Glomerular visceral epithelial cell (primary cell): ENCODE data around the gene BCLAF3.
A peak's percentile ranks its signal among the peaks of the same experiment; 100 is the strongest.

ENCODE experiments used
- DNase-seq: peaks from one replicate; pipeline ENCODE4 v3.0.0-alpha.2; 2016; ENCODE audit errors: extremely low spot score

BCLAF3 gene

DNA sequence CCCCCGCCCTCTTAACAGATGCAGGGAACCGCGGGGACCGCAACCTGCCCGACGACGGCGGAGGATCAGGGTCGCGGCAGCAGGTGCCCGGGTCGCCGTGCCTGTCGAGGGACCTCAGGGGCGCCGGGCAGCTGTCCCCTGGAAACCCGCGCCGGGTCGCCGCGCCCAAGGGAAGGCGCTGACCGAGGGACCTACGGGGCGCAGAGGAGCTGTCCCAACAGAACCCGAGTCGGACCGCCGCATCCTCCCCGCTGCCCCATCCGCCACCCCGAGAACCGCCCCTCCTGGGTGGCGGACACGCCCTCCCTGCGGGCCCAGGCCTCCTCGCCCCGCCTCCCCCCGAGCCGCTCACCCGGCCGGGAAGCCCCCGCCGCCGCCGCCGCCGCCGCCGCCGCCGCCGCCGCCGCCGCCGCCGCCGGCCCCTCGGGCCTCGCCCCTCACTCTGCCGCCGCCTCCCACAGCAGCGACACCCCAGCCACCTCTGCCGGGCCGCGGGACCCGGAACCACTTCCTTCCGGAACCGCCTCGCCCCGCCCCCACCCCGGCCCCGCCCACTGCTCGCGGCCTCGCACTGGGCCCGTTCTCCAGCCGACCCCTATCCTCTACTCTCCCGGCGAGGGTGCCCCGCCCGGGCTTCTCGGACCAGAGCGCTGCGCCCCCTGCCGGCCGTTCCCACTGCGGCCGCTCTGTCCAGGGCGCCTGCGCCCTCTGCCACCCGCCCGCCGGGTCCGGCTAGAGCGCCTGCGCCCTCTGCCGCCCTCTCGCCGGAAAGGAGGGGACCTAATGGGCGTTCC, at the start of gene BCLAF3:
Gene BCLAF3, minus strand, starts transcription at position 506 of the 794 bp plus-strand sequence. CDS start 20,797 bp downstream, outside the sequence.
- peak; percentile 89 for DNase-seq

DNA sequence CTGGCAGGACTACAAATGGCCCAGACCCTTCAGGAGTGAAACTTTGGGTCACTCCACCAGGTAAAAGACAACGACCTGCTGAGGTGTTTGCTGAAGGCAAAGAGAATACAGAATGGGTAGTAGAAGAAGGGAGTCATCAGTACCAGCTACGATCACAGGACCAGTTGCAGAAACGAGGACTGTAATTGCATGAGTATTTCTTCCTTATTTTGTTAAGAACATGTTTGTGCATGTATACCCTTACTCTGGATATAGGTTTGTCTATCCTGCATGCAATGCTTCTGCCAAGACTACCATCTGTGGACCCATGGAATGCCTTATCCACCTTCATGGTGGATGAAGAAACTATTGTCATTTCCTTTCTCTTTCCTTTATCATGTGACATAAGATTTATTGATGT, 48.1 kb upstream of the BCLAF3 start:
- no peak for DNase-seq

DNA sequence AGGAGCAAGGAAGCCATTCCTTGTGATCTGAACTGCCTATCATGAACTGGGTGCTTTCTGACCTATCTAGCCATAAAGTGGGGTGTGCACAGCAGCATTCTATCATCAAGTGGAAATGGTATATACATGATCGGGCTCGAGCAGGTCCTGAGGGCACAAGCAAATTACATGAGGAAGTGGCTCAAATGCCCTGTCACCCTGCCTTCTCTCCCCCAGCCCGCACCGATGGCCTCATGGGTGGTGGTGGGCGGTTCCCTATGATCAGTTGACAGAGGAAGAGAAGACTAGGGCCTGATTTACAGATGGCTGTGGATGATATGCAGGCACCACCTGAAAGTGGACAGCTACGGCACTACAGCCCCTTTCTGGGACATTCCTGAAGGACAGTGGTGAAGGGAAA, 46.3 kb upstream of the BCLAF3 start:
- no peak for DNase-seq

DNA sequence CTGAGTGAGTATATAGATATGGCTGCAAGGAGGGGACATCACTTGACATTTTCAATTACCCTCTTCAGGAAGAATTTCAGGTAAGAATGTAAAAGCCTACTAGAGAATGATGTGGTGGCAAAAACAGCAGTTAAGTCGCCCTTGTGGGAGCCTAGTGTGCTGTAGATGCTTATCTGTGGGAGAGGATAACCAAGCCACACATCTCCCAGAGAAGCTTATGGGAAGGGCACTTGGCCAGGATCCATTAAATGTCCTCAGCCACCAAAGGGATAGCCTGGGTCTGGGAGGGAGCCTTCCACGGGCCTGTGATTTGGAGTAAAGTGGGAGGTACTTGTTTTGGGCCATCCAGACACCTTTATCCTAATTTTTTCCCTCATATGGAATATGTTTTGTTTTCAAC, 41.3 kb upstream of the BCLAF3 start:
- DNase-seq: no peak

DNA sequence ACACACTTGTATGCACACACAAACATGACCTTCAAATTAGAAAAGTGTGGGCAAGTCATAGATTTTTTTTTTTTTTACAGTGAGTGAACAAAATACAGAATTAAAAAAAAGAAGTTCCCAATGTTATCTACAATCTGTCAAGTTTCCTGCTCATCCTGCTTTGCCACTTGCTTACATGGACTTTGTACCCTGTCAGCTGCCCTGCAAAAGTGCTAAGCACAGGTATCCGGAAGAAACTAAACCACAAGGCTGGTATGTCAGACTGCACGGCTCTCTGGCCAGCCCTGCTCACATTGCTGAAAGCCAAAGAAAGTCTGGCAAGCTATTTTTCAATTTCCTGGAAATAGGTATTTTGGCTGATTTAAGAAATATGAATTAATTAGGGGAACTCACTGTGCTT, 38.9 kb upstream of the BCLAF3 start:
- peak; percentile 46 for DNase-seq

DNA sequence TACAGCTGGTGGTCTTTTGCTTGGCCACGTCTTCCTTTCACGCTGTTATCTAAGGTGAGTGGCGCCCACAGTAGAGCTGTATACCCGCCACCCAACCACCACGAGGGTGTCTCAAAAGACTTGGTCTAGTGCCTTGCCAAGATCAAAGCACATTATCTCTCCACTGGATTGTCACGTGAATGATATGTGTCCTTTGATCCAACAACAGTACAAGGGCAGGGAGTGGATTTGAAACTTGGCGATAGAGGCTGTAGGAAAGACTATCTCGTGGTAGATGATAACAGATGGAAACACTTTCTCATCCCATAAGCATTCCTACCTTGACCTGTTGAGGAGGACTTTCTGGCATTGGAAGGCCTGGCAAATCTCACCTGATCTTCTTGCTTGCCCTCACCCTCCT, 37.7 kb upstream of the BCLAF3 start:
- no peak for DNase-seq

DNA sequence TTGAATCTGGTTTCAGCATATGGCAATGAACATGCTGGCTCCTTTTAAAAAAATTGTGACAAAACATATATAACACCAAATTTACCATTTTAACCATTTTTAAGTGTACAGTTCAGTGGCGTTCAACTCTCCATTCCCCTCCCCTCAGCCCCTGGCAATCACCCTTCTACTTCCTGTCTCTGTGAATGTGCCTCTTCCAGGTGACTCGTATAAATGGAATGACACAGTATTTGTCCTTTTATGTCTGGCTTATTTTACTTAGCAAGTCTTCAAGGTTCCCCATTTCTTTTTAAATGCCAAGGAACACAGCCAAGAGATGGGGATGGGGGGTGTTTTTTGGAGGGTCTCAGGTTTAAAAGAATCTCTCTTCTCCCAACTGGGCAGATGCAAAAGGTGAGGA, 35.4 kb upstream of the BCLAF3 start:
- peak; percentile 38 for DNase-seq

DNA sequence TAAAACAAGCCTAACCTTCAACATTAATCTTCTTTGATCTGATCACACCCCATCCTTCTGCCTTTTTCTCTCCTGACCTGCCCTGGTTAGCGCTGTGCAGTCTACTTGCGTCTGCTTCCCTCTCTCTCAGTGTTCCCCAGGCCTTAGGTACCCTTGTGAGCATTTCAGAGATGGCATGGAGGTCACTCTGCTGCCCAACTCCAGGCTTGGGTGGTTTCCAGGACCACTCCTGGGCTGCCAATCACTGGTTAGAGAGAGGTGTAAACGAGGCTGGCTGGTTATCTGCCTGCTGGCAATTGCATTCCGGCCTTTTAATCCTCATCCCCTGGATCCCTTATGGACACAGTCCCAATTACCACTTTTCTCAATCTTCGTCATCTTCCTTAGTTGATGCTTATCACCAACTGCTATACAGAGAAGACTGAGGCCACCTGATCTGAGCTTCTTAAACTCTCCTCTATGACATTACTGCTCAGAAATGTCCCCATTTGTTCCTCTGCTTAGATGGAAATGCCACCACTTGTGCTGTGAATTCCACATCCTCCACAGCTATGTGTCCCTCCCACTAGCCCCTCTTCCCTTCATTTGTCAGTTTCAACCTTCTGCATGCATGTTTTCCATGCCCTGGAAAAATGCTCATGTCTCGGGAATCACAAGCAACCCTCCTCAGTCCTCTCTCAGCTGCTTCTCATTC, 29.0 kb upstream of the BCLAF3 start:
- DNase-seq: no peak

DNA sequence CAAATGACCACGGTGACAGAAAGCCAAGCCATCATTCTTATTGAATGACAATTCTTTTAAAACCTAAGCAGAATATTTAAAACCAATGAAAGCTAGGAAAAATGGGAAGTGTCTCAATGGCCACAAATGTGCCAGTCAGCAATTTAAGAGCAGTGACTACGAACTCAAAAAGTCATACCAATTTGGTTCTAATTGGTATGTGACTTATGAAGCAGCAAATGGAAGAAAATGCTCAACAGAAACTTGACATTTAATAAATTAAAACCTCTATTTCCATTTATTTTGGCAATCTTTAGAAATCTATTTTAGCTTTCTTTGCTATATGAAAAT, 25.7 kb upstream of the BCLAF3 start:
- DNase-seq: no peak

DNA sequence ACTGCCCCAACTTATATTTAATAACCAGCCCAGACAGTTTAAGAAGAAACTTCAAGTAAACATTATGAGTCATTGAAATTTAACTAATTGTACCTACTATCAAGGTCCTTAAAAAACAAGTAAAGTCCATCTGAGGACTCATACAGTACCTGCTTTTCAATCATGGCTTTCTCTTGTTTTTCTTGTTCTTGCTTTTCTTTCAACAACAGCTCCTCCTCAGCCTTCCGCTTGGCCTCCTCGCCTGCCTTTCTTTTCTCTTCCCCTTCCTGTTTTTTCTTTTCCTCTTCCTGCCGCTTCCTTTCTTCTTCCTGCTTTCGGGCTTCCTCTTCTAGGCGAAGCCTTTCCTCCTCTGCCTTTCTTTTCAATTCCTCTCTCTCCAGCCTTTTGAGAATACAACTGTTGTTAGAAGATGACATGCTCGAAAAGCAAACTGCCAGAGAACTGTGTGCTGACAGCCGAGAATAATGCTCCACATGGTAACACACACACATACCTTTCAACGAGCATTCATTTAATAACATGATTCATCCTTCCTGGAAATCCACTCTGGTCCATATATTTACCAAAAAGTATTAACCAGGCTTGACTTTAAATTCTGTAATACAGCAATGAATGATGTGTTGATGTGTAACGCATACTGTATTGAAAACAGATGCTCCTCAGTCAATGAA, 25.2 kb upstream of the BCLAF3 start:
- DNase-seq: no peak

DNA sequence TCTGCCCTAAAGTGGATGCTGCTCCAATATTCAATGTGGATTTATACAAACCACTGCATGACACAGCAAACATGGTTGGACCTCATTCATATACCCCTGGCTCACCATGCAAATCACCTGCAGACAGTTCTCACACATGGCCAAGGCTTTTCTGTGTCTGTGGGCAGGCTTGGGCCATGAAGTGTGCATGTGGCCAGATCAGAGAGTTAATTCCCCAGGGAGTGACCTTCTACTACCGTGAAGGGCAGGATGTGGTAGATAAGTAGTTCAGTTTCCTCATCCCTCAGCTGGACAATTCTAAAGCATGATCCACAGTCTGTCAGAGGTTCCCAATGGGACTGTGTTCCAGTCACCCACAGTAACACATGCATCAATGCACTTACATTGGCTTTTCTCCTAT, 24.6 kb upstream of the BCLAF3 start:
- DNase-seq: no peak

DNA sequence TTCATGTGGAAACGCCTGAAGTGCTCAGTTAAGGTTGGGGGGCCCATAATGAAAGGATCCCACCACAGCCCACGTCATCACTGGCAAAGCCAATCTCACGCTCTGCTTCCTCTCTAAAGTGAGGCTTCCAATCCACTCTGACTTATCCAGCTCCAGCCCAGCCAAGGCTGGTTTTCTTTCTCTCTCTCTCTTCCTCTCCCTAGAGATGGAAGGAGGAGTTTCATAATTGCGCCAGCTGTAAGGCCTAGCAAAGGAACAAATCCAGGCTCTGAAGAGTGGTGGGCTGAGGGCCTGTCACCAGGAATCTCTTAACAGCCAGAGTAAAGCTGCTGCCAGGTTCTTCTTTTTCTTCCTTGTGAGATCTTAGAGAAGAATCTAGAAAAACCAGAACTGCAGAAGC, 20.7 kb upstream of the BCLAF3 start:
- DNase-seq: no peak

DNA sequence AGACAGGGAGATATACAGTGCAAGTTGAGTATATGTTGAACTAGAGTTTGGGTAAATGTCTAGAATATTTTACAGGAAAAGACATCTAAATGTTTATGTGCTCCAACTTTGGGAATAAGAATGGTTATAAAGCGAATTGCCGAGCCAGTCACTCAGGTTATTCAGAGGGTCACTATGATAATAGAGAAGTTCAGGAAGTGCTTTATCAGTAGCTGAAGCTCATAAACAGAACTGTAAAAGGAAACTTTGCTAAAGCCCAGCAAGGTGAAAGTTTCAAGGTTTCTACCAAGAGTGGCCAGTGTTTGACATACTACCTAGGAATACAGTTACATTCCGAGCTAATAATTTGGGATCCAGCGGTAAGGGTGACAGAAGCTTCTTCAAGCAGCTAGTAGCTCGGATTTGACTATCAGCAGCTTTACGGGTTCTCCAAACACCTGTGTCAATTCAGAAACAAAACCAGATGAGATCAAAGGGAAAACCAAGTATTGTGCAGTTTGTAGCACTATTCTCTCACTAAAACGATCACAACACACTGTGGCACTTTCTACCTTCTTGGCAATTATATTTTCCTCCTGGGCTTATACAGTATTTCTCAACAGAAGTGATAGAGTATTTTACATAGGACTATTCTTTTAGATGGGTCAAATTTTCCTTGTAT, 17.2 kb upstream of the BCLAF3 start:
- DNase-seq: no peak

DNA sequence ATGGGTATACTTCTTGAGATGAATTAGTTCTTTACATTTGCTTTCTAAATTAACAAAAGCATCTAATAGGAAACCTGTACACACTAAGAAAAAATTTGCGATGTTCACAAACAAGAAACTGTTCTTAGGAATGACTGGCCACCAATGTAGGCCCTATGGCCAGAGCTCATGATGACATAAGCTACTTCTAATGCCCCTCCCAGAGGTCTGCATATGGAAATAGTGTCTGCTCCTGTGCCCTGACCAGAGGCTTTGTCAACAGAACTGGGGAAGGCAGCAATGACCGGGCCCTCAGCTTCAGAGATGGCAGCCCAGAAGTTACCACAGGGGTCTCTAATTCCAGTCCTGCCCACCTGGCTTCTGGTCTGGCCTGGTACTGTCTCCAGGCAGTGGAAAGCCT, 15.0 kb upstream of the BCLAF3 start:
- no peak for DNase-seq

DNA sequence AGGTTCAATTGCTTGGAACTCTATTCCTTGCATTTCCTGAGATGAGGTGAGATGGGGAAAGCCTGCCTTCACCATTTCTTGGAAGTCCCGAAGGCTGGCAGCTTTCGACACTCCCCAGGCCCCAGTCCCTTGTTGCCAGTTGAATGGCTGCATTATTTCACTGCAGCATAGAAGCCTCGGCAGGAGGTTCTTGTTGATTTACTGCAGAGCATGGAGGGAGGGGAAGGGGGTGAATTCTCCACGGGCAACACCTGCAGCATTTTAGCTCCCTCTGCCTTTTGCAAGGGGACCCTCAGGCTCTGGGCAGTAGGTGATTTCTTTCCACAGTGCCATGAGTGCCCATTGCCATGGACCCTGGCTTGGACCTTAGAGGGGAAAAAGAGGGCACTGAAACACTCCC, 10.7 kb upstream of the BCLAF3 start:
- DNase-seq: no peak

DNA sequence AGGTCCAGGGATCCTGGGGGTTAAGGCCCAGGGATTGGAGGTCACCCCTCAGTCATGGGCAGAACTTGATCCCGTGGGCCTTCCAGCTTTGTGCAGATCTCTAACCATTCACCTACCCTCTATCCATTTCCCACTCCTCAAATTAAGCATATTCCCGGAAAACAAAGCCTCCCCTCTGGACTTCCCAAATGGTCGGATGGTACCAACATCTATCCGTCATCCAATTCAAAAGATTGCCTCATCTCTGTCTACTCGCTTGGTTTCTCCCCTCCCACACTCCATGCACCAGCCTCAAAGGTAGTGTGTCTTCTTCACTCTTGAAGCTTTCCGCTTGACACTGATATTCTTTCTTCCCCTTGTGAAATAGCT, 473 bp upstream of the BCLAF3 start:
- DNase-seq: no peak

DNA sequence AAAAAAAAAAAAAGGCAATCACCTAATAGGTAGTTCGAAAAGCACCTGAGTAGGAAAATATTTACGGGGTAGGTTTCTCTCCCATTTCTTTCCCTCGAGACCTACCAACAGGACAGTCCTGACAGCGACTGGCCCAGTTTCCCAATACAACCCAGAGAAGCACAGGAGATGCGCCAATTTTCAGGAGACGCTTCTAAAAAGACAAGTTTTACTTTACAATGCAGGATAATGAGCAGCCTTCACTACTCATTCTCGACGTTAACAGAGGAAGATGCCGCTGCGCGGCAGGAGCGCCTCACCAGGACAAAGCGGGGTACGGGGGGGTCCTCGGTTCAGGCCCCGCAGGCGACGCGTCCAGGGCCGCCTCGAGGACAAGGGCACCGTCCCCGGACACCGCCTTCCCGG, 708 bp downstream of the BCLAF3 start:
- peak; percentile 0 for DNase-seq

DNA sequence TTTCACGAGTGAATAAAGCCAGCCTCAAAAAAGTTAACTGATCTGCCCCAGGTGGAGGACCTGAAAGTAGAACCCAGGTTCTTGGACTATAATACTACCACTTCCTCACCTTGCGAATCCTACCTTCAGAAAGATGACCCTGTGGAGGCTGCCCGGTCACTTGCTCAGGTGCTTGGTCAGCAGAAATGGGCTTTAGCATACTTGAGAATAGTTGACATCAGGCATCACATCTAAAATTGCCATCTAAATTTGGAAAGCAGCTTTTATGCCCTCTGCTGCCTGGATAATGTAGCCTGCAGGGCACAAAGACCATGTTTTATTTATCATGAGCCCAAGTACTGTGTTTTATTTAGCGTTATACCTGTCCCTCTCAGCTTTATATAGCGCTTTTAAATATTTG, 3.0 kb downstream of the BCLAF3 start:
- no peak for DNase-seq

DNA sequence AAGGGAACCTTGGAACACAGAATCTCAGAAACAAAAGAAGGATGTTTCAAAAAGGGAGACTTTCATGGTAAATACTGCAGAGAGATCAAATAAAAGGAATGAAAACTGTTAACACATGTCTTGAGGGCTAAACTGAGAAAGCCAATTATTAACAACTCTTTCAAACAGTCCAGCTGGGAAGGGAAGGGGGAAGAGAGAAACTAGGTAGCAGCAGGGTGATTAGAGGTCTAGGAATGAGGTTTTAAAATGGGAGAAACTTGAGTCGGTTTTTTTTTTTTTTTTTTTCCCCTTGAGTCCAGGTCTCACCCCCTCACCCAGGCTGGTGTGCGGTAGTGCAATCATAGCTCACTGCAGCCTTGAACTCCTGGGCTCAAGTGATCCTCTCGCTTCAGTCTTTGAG, 4.3 kb downstream of the BCLAF3 start:
- peak; percentile 14 for DNase-seq

DNA sequence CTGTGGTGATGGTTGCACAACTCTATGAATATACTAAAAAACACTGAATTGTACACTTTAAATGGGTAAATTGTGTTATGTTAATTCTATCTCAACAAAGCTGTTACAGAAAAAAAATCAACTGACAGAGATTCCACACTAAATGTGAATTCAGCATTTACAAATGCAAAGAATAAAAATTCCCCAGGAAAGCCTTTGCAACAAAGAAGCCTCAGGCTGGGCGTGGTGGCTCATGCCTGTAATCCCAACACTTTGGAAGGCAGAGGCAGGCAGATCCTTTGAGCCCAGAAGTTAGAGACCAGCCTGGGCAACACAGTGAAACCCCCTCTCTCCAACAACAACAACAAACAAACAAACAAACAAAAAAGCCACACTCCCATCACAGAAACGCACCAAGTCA, 8.9 kb downstream of the BCLAF3 start:
- no peak for DNase-seq

DNA sequence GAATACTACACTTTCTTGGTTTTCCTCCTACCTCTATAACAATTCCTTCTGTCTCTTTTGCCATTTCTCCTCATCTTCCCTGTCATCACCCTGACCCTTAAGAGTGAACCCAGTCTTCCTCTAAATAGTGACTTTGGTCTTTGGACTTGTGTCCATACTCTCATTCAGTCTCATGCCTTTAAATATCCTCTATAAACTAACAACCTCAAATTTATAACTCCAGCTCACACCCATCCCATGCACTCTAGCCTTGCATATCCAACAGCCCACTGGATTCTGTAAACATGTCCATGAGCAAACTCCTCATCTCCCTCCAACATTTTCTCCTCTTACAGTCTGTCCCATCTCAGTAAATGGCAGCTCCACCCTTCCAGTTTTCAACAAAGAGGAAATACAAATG, 15.0 kb downstream of the BCLAF3 start:
- no peak for DNase-seq

DNA sequence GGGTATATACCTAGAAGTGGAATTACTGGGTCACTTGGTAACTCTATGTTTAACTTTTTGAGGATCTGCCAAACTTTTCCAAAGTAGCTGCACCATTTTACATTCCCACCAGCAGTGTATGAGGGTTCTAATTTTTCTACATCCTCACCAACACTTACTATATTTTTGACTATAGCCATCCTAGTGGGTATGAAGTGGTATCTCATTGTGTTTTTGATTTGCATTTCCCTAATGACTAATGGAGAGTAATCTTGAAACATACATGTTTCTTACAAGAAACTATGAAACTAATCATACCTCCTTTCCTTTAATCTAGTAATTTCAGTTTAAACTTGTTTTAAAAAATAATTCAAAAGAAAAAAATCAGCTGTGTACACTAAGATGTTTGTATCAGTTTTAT, 17.9 kb downstream of the BCLAF3 start:
- DNase-seq: no peak

DNA sequence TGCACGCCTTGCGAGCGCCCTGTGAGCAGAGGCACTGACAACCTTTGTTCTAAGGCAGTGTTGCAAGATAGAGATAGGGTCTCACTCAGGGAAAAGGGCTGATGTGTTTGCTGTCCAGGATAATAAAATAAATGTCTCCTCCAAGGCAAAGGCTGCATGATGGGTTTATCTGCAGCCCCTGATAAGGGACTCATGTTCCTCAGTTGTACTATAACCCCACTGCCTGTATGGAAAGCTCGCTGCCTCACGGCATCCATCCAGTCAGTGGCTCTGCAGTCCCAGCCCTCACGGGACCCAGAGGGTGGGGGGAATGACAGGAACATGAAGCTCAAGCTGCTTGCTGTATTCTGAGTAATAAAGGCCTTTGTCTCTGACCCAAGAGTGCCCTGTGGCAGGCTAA, 22.6 kb downstream of the BCLAF3 start:
- no peak for DNase-seq
